Lung (tissue), 12 donors: ENCODE results near the gene LRP5. TPM values are rescaled to one million over a fixed set of nuclear protein-coding genes. Genes with fewer than 3 reads are reported as not detected.

Experiments
- ATAC-seq: fragments of 200-7000 bp; cut with Tn5 transposase; one replicate; pipeline ENCODE4 v1.9.1; 2020; ENCODE audit warnings: moderate number of reproducible peaks; ENCODE audit not compliant: insufficient read depth, low FRiP score
- DNase-seq, 3 donors: peaks; one replicate each; pipeline ENCODE4 v3.0.0-alpha.2; 2013 to 2017
- H3K27ac ChIP-seq, 2 donors: one replicate each; pipeline ENCODE4 v1.5.1; 2013; ENCODE audit warnings: mild to moderate bottlenecking in 2 of 2, moderate library complexity in 2 of 2, control low read depth in 1 of 2, inconsistent platforms in 1 of 2, low read depth in 1 of 2, low read length in 1 of 2
- H3K27me3 ChIP-seq, 3 donors: one replicate each; pipeline ENCODE4 v1.5.1; 2013; ENCODE audit warnings: low read length in 2 of 3; ENCODE audit not compliant: control insufficient read depth in 3 of 3, insufficient read depth in 3 of 3
- H3K36me3 ChIP-seq, 4 donors: one replicate each; pipeline ENCODE4 v1.5.1; 2013; ENCODE audit warnings: low read length in 4 of 4, mild to moderate bottlenecking in 1 of 4, moderate library complexity in 1 of 4; ENCODE audit not compliant: control insufficient read depth in 4 of 4, insufficient read depth in 4 of 4
- H3K4me1 ChIP-seq, 5 donors: one replicate each; pipeline ENCODE4 v1.5.1; 2013; ENCODE audit warnings: low read length in 5 of 5, mild to moderate bottlenecking in 2 of 5, moderate library complexity in 1 of 5; ENCODE audit not compliant: control insufficient read depth in 5 of 5, insufficient read depth in 5 of 5
- H3K4me3 ChIP-seq: one replicate; pipeline ENCODE4 v1.5.1; 2013; ENCODE audit warnings: mild to moderate bottlenecking, control low read depth, moderate library complexity
- H3K9ac ChIP-seq, 2 donors: one replicate each; pipeline ENCODE4 v1.5.1; 2013; ENCODE audit warnings: low read length in 2 of 2, control low read depth in 1 of 2; ENCODE audit not compliant: insufficient read depth in 1 of 2
- H3K9me3 ChIP-seq, 4 donors: one replicate each; pipeline ENCODE4 v1.5.1; 2013; ENCODE audit warnings: low read length in 3 of 4, mild to moderate bottlenecking in 1 of 4, moderate library complexity in 1 of 4; ENCODE audit not compliant: control insufficient read depth in 4 of 4, insufficient read depth in 3 of 4
- CTCF ChIP-seq: IDR thresholded peaks from 2 replicates; pipeline ENCODE4 v1.5.1; 2012; ENCODE audit warnings: mild to moderate bottlenecking; ENCODE audit errors: control extremely low read depth, extremely low read depth
- WGBS, 2 donors: extraction: QIAGEN DNeasy Blood & Tissue Kit; methylation state at CpG; one replicate each; pipeline ENCODE4 v1.1.7; 2013; 5-methylcytosine and 5-hydroxymethylcytosine counted together
- polyA plus RNA-seq, 2 donors: library from polyadenylated mRNA; stranded (reverse); fragments of 200-250 nt; gene quantifications; one replicate each; pipeline ENCODE4 v1.2.1, GENCODE V29; 2013
- total RNA-seq, 2 donors: library from RNA; depleted of rRNA in 1 of 2; stranded (reverse); fragments of >200 nt in 1 of 2; gene quantifications; one replicate each; pipeline ENCODE4 v1.2.1, GENCODE V29; 2014 to 2021
- donor health status: control.
- donor health status: control.
- donor health status: Bipolar disorder and iron deficiency.
- donor health status: healthy.
- donor health status: DM: yes; HTN: yes; CAD: no.

Gene LRP5
- total and polyA plus RNA-seq, 4 donors = 33.7 to 76.4 (median 63.2) TPM

GRCh38 chr11:68480193-68480592 is 167.8 kb downstream of the LRP5 start:
- Histone ChIP-seq H3K9me3 (no peaks in the 10 kb centered on the region), H3K36me3 (peaks cover 0 to 4% (median 2%) of the 10 kb centered on the region in 4 donors), H3K27me3 (no peaks in the 10 kb centered on the region), H3K4me3 (no peak overlapping the region), H3K4me1 (peaks cover 7 to 20% (median 15%) of the 10 kb centered on the region in 5 donors), H3K27ac (no peak overlapping the region), H3K9ac (no peak overlapping the region)
- DNase-seq (no peak), ATAC-seq (no peak)
- 73 to 77% methylated on average over 2 of the region's 2 CpGs for WGBS, 2 donors
- no peak for TF ChIP-seq CTCF

DNA sequence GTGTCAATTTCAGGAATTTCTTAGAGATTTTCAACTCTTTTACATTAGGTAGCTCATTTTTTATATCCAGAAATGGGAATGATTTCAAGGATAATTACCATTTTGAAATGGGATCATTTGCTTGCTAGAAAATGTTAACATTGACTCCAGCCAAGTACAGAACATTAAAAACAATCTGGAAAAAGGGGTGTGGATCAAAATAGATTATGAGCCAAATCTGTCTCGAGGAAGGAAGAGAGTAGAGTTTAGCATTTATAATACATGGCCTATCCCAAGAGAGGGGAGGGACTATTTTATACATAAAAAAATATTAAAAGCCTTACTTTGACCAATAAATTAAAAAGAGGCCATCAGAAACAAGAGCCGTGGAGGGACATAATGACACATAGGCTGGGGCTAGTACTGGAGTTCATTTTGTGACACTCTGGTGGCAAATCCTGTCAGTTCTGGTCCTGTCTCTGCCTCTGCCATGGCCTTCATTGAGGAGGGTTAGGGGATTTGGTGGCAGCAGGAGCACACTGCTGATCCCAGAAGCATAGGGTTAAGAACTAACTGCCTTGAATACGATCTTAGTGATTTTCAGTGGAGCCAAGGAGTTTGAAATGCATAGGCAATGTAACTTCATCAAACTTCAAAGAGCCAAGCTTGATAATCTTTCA is 168.6 kb downstream of the LRP5 start:
- Histone ChIP-seq H3K4me1 (peaks cover 6 to 20% (median 15%) of the 10 kb centered on the region in 5 donors), H3K36me3 (peaks cover 0 to 4% (median 2%) of the 10 kb centered on the region in 4 donors), H3K27me3 (no peaks in the 10 kb centered on the region), H3K4me3 (no peak overlapping the region), H3K9me3 (no peaks in the 10 kb centered on the region), H3K9ac (peak overlapping the region in 1 of 2 donors; percentile 50), H3K27ac (peak overlapping the region in 1 of 2 donors; percentile 48)
- DNase-seq = peak in 2 of 3 donors; percentile 52 to 70
- TF ChIP-seq CTCF = no peak
- ATAC-seq = no peak
- WGBS, 2 donors = 42 to 64% methylated on average over 3 of the region's 3 CpGs

DNA sequence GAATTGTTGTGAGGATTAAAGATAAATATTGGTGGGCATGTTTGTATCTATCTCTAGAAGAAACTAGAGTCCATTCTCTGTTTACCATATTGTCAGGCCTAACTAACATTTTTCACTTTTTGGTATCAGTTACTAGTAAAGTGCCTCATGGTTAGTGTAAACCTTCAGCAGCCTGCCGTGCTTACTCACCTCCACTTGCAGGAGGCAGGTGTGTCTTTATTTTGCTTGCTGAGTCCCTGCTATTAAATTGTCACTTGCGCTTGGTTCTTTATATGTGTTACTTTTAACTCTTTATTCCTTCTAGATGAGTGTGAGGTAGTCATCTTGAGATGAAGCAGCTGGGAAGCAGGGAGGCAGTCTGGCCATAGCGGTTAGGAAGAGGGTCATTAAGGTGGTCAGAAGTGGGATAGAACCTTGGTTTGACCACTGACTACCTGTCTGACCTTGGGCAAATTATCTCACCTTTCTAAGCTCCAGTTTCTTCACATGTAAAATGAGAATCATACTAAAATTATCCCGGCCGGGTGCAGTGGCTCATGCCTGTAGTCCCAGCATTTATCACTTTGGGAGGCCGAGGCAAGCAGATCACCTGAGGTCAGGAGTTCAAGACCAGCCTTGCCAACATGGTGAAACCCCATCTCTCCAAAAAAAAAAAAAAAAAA is 169.3 kb downstream of the LRP5 start:
- peaks cover 0 to 4% (median 2%) of the 10 kb centered on the region in 4 donors for H3K36me3 ChIP-seq
- H3K4me3 ChIP-seq = no peak overlapping the region
- WGBS, 2 donors = 85 to 93% methylated on average over 6 of the region's 6 CpGs
- no peak overlapping the region for H3K27ac ChIP-seq
- ATAC-seq (no peak), DNase-seq (no peak)
- peaks cover 6 to 20% (median 15%) of the 10 kb centered on the region in 5 donors for H3K4me1 ChIP-seq
- H3K27me3 ChIP-seq = no peaks in the 10 kb centered on the region
- H3K9ac ChIP-seq = peak overlapping the region in 1 of 2 donors; percentile 50
- H3K9me3 ChIP-seq = no peaks in the 10 kb centered on the region
- no peak for TF ChIP-seq CTCF
